DMS 273 treated with DMSO at 0.1 percent for 48 hours (cell line): Measurements from ENCODE around the gene F2RL2.

Experiments used
- DNase-seq: peaks from one replicate; lab custom pipeline; 2025; lab: John Stamatoyannopoulos, UW

F2RL2 gene

GRCh38 chr5:76583163-76584047 lies 39.8 kb downstream of the F2RL2 start:
- DNase-seq = no peak

GRCh38 chr5:76582230-76583162 lies 40.7 kb downstream of the F2RL2 start:
- DNase-seq = no peak

GRCh38 chr5:76580981-76581380 lies 42.2 kb downstream of the F2RL2 start:
- DNase-seq = no peak

- no peak for DNase-seq
These were observed 43.9 kb downstream of the F2RL2 start for GRCh38 chr5:76579166-76579937.

- DNase-seq = no peak
These were observed 46.2 kb downstream of the F2RL2 start for GRCh38 chr5:76576996-76577395.

GRCh38 chr5:76576450-76576849 lies 46.8 kb downstream of the F2RL2 start:
- DNase-seq = no peak

- DNase-seq = no peak
These were observed 51.6 kb downstream of the F2RL2 start for GRCh38 chr5:76571559-76571958.

GRCh38 chr5:76570153-76570552 lies 53.0 kb downstream of the F2RL2 start:
- DNase-seq = no peak
